Measurements from ENCODE around the gene CCDC27. TPM values are rescaled to one million over a fixed set of nuclear protein-coding genes. Genes with fewer than 3 reads are reported as not detected.

The CCDC27 gene
- total RNA-seq, 4 donors from 2014 or later = not detected

GRCh38 chr1:3775490-3776230 lies 23.4 kb downstream of the CCDC27 start:
- DNase-seq = peak; percentile 71
- Histone ChIP-seq H3K4me1 (peaks cover 9 to 36% (median 27%) of the 10 kb centered on the region in 4 donors), H3K9me3 (no peaks in the 10 kb centered on the region), H3K36me3 (peaks cover 0 to 13% (median 5%) of the 10 kb centered on the region in 4 donors), H3K27ac (peak overlapping the region in 1 of 4 donors; percentile 34), H3K27me3 (peaks cover 16% of the 10 kb centered on the region), H3K4me3 (no peak overlapping the region)
- 23% methylated on average over 25 of the region's 27 CpGs; no CpG with 5 or more reads in 1 of the 2 donors for WGBS, 2 donors (ENCODE audit: low coverage in 1 of 2)
- in situ Hi-C loops (cut with MboI; ENCODE audit: low pct_ligation_motif_present in 1 of 4, low pct_unique_long_range_greater_than_20kb in 1 of 4, low sequenced_read_pairs in 3 of 4) (no loop called here), intact Hi-C loops (cut with DNase I; ENCODE audit: low total_unique reads) (no loop called here)
- no peak for TF ChIP-seq POLR2A (IDR thresholded peaks at IDR 0.05)
- peak; percentile 24 to 58 (median 33) for TF ChIP-seq CTCF (IDR thresholded peaks at IDR 0.05)
- no peak for TF ChIP-seq EP300 (IDR thresholded peaks at IDR 0.05; ENCODE audit: low read depth)
- peak in 2 of 3 donors; percentile 16 to 73 for TF ChIP-seq POLR2AphosphoS5 (IDR thresholded peaks at IDR 0.05)

GRCh38 chr1:3776231-3776961 lies 24.1 kb downstream of the CCDC27 start:
- intact Hi-C loops (cut with DNase I; ENCODE audit: low total_unique reads) = no loop called here
- peaks cover 0 to 18% (median 8%) of the 10 kb centered on the region in 4 donors for H3K36me3 ChIP-seq
- no peaks in the 10 kb centered on the region for H3K9me3 ChIP-seq
- no peak overlapping the region for H3K4me3 ChIP-seq
- no peak for TF ChIP-seq POLR2AphosphoS5 (IDR thresholded peaks at IDR 0.05)
- TF ChIP-seq POLR2A (IDR thresholded peaks at IDR 0.05) = no peak
- TF ChIP-seq EP300 (IDR thresholded peaks at IDR 0.05; ENCODE audit: low read depth) = no peak
- no peak for TF ChIP-seq CTCF (IDR thresholded peaks at IDR 0.05)
- peaks cover 9 to 33% (median 25%) of the 10 kb centered on the region in 4 donors for H3K4me1 ChIP-seq
- in situ Hi-C loops (cut with MboI; ENCODE audit: low pct_ligation_motif_present in 1 of 4, low pct_unique_long_range_greater_than_20kb in 1 of 4, low sequenced_read_pairs in 3 of 4) = no loop called here
- peaks cover 8% of the 10 kb centered on the region for H3K27me3 ChIP-seq
- WGBS, 2 donors (ENCODE audit: low coverage in 1 of 2) = 69% methylated on average over 20 of the region's 21 CpGs; no CpG with 5 or more reads in 1 of the 2 donors
- no peak for DNase-seq
- no peak overlapping the region for H3K27ac ChIP-seq

DNA sequence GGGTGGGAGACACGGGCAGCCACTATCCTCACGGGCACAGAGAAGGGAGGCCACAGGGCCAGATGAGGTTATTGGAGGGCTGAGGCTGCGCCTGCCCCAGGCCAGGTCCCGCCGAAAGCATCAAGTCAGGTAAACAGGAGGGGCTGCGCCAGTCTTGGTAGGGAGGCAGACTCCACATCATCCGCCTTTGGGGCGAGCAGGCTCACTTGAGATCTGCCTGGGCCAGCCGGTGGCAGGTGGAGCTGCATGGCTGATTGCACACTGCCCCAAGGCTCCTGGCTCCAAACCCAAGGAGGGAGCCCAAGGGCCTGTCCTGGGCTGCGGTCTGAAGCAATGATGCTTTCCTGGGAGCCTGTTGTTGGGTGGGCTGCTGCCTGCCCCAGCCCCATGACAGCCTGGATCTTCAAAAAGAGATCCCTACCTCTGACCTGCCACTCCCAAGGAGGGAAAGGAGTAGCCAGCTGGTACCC lies 24.9 kb downstream of the CCDC27 start:
- intact Hi-C loops (cut with DNase I; ENCODE audit: low total_unique reads) = no loop called here
- no peaks in the 10 kb centered on the region for H3K9me3 ChIP-seq
- in situ Hi-C loops (cut with MboI; ENCODE audit: low pct_ligation_motif_present in 1 of 4, low pct_unique_long_range_greater_than_20kb in 1 of 4, low sequenced_read_pairs in 3 of 4) = no loop called here
- peaks cover 0 to 26% (median 12%) of the 10 kb centered on the region in 4 donors for H3K36me3 ChIP-seq
- peaks cover 9 to 26% (median 18%) of the 10 kb centered on the region in 4 donors for H3K4me1 ChIP-seq
- H3K27ac ChIP-seq = no peak overlapping the region
- DNase-seq = no peak
- peaks cover 1% of the 10 kb centered on the region for H3K27me3 ChIP-seq
- 80 to 82% methylated on average over 1 to 10 of the region's 10 CpGs for WGBS, 2 donors (ENCODE audit: low coverage in 1 of 2)
- no peak overlapping the region for H3K4me3 ChIP-seq
- TF ChIP-seq CTCF (IDR thresholded peaks at IDR 0.05) = no peak
- TF ChIP-seq POLR2A (IDR thresholded peaks at IDR 0.05) = no peak
- no peak for TF ChIP-seq EP300 (IDR thresholded peaks at IDR 0.05; ENCODE audit: low read depth)
- TF ChIP-seq POLR2AphosphoS5 (IDR thresholded peaks at IDR 0.05) = no peak

All from transverse colon (tissue), 4 donors.